Liver (tissue), 9 donors: ENCODE data around the gene TBC1D12. TPM values are rescaled to one million over a fixed set of nuclear protein-coding genes. Genes with fewer than 3 reads are reported as not detected.

Experiments
- DNase-seq: peaks from one replicate; pipeline ENCODE4 v3.0.0-alpha.2; 2017; ENCODE audit warnings: low spot score
- H3K27ac ChIP-seq, 2 donors: one replicate each; pipeline ENCODE4 v1.7.0; 2013; ENCODE audit warnings: inconsistent platforms in 2 of 2, low read length in 2 of 2, control low read depth in 1 of 2, low read depth in 1 of 2, mild to moderate bottlenecking in 1 of 2
- H3K27me3 ChIP-seq, 4 donors: one replicate each; pipeline versions ENCODE4 v1.6.1 to v1.7.0; 2013; ENCODE audit warnings: low read length in 3 of 4, inconsistent platforms in 1 of 4, mild to moderate bottlenecking in 1 of 4, moderate library complexity in 1 of 4; ENCODE audit not compliant: control insufficient read depth in 4 of 4, insufficient read depth in 4 of 4
- H3K36me3 ChIP-seq, 4 donors: one replicate each; pipeline versions ENCODE4 v1.6.1 to v1.7.0; 2013; ENCODE audit warnings: low read length in 3 of 4, mild to moderate bottlenecking in 3 of 4, low read depth in 1 of 4, moderate library complexity in 1 of 4; ENCODE audit not compliant: control insufficient read depth in 4 of 4, insufficient read depth in 3 of 4
- H3K4me1 ChIP-seq, 4 donors: one replicate each; pipeline versions ENCODE4 v1.6.1 to v1.7.0; 2013; ENCODE audit warnings: low read length in 3 of 4, mild to moderate bottlenecking in 3 of 4, moderate library complexity in 1 of 4; ENCODE audit not compliant: control insufficient read depth in 4 of 4, insufficient read depth in 4 of 4
- H3K4me3 ChIP-seq, 3 donors: one replicate each; pipeline versions ENCODE4 v1.6.1 to v1.7.0; 2013; ENCODE audit warnings: low read length in 3 of 3, control low read depth in 1 of 3, low read depth in 1 of 3, mild to moderate bottlenecking in 1 of 3
- H3K9ac ChIP-seq, 2 donors: one replicate each; pipeline ENCODE4 v1.7.0; 2013; ENCODE audit warnings: low read length in 2 of 2, mild to moderate bottlenecking in 2 of 2, moderate library complexity in 2 of 2, control low read depth in 1 of 2, low read depth in 1 of 2
- H3K9me3 ChIP-seq, 4 donors: one replicate each; pipeline versions ENCODE4 v1.6.1 to v1.7.0; 2013; ENCODE audit warnings: low read length in 3 of 4; ENCODE audit not compliant: control insufficient read depth in 4 of 4
- ATF3 ChIP-seq: IDR thresholded peaks from 2 replicates; pipeline ENCODE4 v1.6.1; 2016; ENCODE audit warnings: antibody characterized with exemption
- CTCF ChIP-seq: fragments of 150-350 bp; IDR thresholded peaks from 2 replicates; pipeline ENCODE4 v1.5.1; 2017; ENCODE audit warnings: improper control_type of control experiment, low read depth, low read length; ENCODE audit not compliant: missing input control
- FOXA2 ChIP-seq: IDR thresholded peaks from 2 replicates; pipeline ENCODE4 v1.6.1; 2016; ENCODE audit warnings: antibody characterized with exemption
- GABPA ChIP-seq, 2 donors: IDR thresholded peaks in 1 of 2; conservative IDR thresholded peaks in 1 of 2; 2 replicates each; pipeline ENCODE4 v1.6.1; 2016; ENCODE audit warnings: antibody characterized with exemption in 2 of 2, mild to moderate bottlenecking in 1 of 2, moderate library complexity in 1 of 2
- HNF4A ChIP-seq, 2 donors: conservative IDR thresholded peaks; 2 replicates each; pipeline ENCODE4 v1.6.1; 2016; ENCODE audit warnings: antibody characterized with exemption in 2 of 2, mild to moderate bottlenecking in 2 of 2
- JUND ChIP-seq, 2 donors: IDR thresholded peaks; 2 replicates each; pipeline ENCODE4 v1.6.1; 2016; ENCODE audit warnings: antibody characterized with exemption in 2 of 2
- MAX ChIP-seq: IDR thresholded peaks from 2 replicates; pipeline ENCODE4 v1.6.1; 2016; ENCODE audit warnings: antibody characterized with exemption
- NR2F2 ChIP-seq: IDR thresholded peaks from 2 replicates; pipeline ENCODE4 v1.6.1; 2016; ENCODE audit warnings: antibody characterized with exemption
- RAD21 ChIP-seq, 2 donors: IDR thresholded peaks; 2 replicates each; pipeline ENCODE4 v1.6.1; 2016; ENCODE audit warnings: antibody characterized with exemption in 2 of 2, mild to moderate bottlenecking in 2 of 2
- REST ChIP-seq: IDR thresholded peaks from 2 replicates; pipeline ENCODE4 v1.6.1; 2016; ENCODE audit warnings: antibody characterized with exemption, mild to moderate bottlenecking
- SP1 ChIP-seq: IDR thresholded peaks from 2 replicates; pipeline ENCODE4 v1.6.1; 2018; ENCODE audit warnings: antibody characterized with exemption, mild to moderate bottlenecking
- TAF1 ChIP-seq: conservative IDR thresholded peaks from 2 replicates; pipeline ENCODE4 v1.6.1; 2016; ENCODE audit warnings: antibody characterized with exemption, mild to moderate bottlenecking
- ZBTB33 ChIP-seq: IDR thresholded peaks from 2 replicates; pipeline ENCODE4 v1.6.1; 2016; ENCODE audit warnings: antibody characterized with exemption
- WGBS: extraction: QIAGEN DNeasy Blood & Tissue Kit; methylation state at CpG from one replicate; pipeline ENCODE4 v1.1.7; 2013; 5-methylcytosine and 5-hydroxymethylcytosine counted together
- polyA plus RNA-seq, 2 donors: library from polyadenylated mRNA; stranded (reverse) in 1 of 2; unstranded in 1 of 2; fragments of 200-250 nt in 1 of 2; fragments of >200 nt in 1 of 2; fragmentation: Nextera tagmentation in 1 of 2; extraction: Ambion mirVana in 1 of 2; gene quantifications; one replicate each; pipeline versions ENCODE4 v1.2.1 to v1.2.3, GENCODE V29; 2013 to 2015
- total RNA-seq, 2 donors: library from RNA; depleted of rRNA; stranded (reverse); fragments of >200 nt; gene quantifications; one replicate each; pipeline ENCODE4 v1.2.3, GENCODE V29; 2014
- donor health status: healthy.
- donor health status: healthy.
- donor health status: healthy.
- donor health status: healthy.
- donor health status: healthy.

TBC1D12 gene
- total and polyA plus RNA-seq, 4 donors: 2.6 to 7.5 (median 5.0) TPM

- H3K9me3 ChIP-seq: no peaks in the 10 kb centered on the region
These were observed 49.7 kb downstream of the TBC1D12 start for GRCh38 chr10:94451883-94452519.

GRCh38 chr10:94456942-94457341 lies 54.6 kb downstream of the TBC1D12 start:
- peaks cover 2 to 10% (median 5%) of the 10 kb centered on the region in 4 donors for H3K4me1 ChIP-seq
- H3K27ac ChIP-seq: no peak overlapping the region
- H3K9me3 ChIP-seq: peaks cover 0 to 1% (median 0%) of the 10 kb centered on the region in 4 donors
- DNase-seq: no peak
- no peak overlapping the region for H3K4me3 ChIP-seq
- H3K36me3 ChIP-seq: peaks cover 0 to 3% (median 0%) of the 10 kb centered on the region in 4 donors
- WGBS: 95% methylated on average over 2 of the region's 2 CpGs
- no peaks in the 10 kb centered on the region for H3K27me3 ChIP-seq
- H3K9ac ChIP-seq: no peak overlapping the region
- TF ChIP-seq CTCF (no peak), ZBTB33 (no peak), JUND (IDR thresholded peaks at IDR 0.05) (no peak), HNF4A (conservative IDR thresholded peaks at IDR 0.05) (no peak)

More at GRCh38 chr10:94451883-94452519, 49.7 kb downstream of the TBC1D12 start:
- H3K4me3 ChIP-seq: no peak overlapping the region
- WGBS: 96% methylated on average over 1 of the region's 1 CpG
- DNase-seq: no peak
- TF ChIP-seq RAD21 (IDR thresholded peaks at IDR 0.05): no peak
- no peak for TF ChIP-seq FOXA2
- TF ChIP-seq REST: no peak
- TF ChIP-seq ATF3: no peak
- TF ChIP-seq GABPA (IDR thresholded peaks at IDR 0.05 in 1 of 2, conservative IDR thresholded peaks at IDR 0.05 in 1 of 2): no peak
- TF ChIP-seq TAF1: no peak
- TF ChIP-seq JUND (IDR thresholded peaks at IDR 0.05): no peak
- TF ChIP-seq ZBTB33: no peak
- TF ChIP-seq NR2F2: no peak
- TF ChIP-seq SP1: no peak
- TF ChIP-seq MAX: no peak
- H3K27me3 ChIP-seq: no peaks in the 10 kb centered on the region
- no peaks in the 10 kb centered on the region for H3K4me1 ChIP-seq
- H3K27ac ChIP-seq: no peak overlapping the region
- no peak overlapping the region for H3K9ac ChIP-seq
- H3K36me3 ChIP-seq: peaks cover 0 to 5% (median 1%) of the 10 kb centered on the region in 4 donors
